OCI-LY3 (cell line): Measurements from ENCODE around the gene OMA1.

Experiments
- CTCF ChIP-seq: fragments of 200-600, 300-600 bp; sonication (generic); IDR thresholded peaks from 2 replicates; pipeline ENCODE4 v1.5.1; 2014; ENCODE audit warnings: antibody characterized with exemption, low read length, low read depth
- EZH2phosphoT487 ChIP-seq: fragments of 200-600 bp; shearing (Covaris generic); IDR thresholded peaks from 2 replicates; pipeline ENCODE4 v1.6.1; 2018; ENCODE audit warnings: antibody characterized with exemption, mixed run types, low read depth

DNA sequence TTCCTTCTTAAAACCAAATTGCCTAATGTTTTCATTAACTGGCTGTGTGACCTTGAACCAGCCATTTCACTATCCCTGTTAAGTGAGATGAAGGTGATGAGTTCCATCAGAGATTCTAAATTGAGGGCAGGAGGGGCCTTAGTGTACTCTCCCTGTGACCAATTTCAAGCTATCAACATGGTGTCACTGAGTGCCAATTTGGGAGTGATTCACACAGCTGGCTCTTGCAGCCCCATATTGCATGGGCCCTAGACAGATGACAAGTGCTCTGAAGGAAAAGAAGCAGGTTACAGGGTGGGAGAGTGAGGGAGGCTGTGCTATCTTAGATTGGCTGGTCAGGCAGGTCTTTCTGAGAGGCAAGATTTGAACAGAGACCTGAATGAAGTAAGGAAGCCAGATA lies 43.5 kb upstream of the OMA1 start:
- TF ChIP-seq CTCF = no peak
- TF ChIP-seq EZH2phosphoT487 = no peak
